ENCODE results near the gene TARBP2. TPM values are rescaled to one million over a fixed set of nuclear protein-coding genes. Genes with fewer than 3 reads are reported as not detected.
A peak's percentile ranks its signal among the peaks of the same experiment; 100 is the strongest.

The TARBP2 gene
- total RNA-seq = 10 to 100 TPM; 25.7 to 30.3 (median 27.2) TPM

GRCh38 chr12:53500776-53501614 is at the start of gene TARBP2:
TSS of gene TARBP2 (plus strand) at chr12:53501283. CDS start at chr12:53501409, 126 bp downstream.
- peak within 1 kb of the TSS; percentile 94 to 98 (median 96) for H3K27ac ChIP-seq
- DNase-seq = peak; percentile 97 to 100 (median 99)
- H3K9me3 ChIP-seq = no peaks in the 10 kb centered on the region
- H3K4me1 ChIP-seq = peaks cover 5 to 21% (median 12%) of the 10 kb centered on the region in 4 donors
- H3K4me3 ChIP-seq = peak within 1 kb of the TSS; percentile 63 to 86 (median 73)
- TF ChIP-seq POLR2A (IDR thresholded peaks at IDR 0.05) (peak; percentile 41 to 53), CTCF (IDR thresholded peaks at IDR 0.05) (peak in 2 of 6 experiments; percentile 12 to 18)
- no peaks in the 10 kb centered on the region for H3K27me3 ChIP-seq
- H3K36me3 ChIP-seq = peaks cover 0 to 13% (median 0%) of the 10 kb centered on the region in 3 donors

- H3K9me3 ChIP-seq = no peaks in the 10 kb centered on the region
- H3K27ac ChIP-seq = peak within 1 kb of the TSS; percentile 85 to 97 (median 96)
- H3K4me1 ChIP-seq = peaks cover 0 to 20% (median 5%) of the 10 kb centered on the region in 4 donors
- DNase-seq = peak; percentile 96 to 99 (median 98)
- peak within 1 kb of the TSS; percentile 69 to 82 (median 76) for H3K4me3 ChIP-seq
- H3K36me3 ChIP-seq = peaks cover 0 to 41% (median 0%) of the 10 kb centered on the region in 3 donors
- H3K27me3 ChIP-seq = no peaks in the 10 kb centered on the region
- peak; percentile 65 to 98 (median 96) for TF ChIP-seq CTCF (IDR thresholded peaks at IDR 0.05)
- TF ChIP-seq POLR2A (IDR thresholded peaks at IDR 0.05) = peak; percentile 63 to 81
Observed at GRCh38 chr12:53451661-53452158, 49.4 kb upstream of the TARBP2 start, which contains the start of gene PCBP2. TSS of gene PCBP2 (plus strand) at chr12:53452102. CDS start at chr12:53454801, 2,699 bp downstream.

DNA sequence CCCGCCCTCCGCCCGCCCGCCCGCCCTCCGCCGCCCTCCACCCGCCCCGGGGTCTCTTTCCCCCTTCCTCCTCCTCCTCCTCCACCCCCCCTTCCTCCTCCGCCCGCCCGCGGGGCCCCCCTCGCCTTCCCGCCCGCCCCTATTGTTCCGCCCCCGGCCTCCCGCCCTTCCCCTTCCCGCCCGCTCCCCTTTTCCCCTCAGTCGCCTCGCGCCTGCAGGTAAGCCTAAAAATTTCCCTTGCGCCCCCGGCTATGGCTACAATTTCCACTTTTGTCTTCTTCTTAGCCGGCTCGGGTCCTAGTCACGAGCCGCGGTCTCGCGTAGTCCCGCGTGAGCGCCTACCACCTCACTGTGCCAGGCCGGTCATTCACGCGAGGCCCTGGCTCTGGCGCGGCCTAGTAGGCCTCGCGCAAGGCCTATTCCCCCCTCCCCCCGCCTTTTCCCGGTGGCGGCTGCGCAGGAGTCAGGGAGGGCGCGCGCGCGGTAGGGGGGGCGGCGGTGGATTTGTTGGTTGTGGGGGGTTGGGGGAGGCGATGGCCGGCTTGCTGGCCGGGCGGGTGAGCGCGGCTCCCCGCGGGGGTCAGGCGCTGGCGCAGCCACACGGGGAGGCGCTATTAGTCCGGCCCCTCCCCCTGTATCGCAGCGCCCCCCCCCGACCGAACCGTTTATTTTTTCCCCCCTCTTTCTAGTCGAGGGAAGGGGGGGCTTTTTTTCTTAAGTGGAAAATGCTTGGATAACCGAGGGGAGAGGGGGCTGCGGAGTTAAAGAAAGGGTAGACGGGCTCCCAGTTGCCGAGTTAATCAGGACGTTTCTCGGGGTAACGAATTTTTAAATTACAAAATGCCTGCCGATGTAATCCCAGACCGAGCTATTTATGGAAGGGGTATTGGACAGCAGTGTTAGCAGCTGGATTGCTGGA is 48.7 kb upstream of the TARBP2 start:
- peak; percentile 78 to 90 (median 89) for DNase-seq
- H3K27ac ChIP-seq = peak overlapping the region; percentile 85 to 97 (median 96)
- peak overlapping the region; percentile 69 to 82 (median 76) for H3K4me3 ChIP-seq
- TF ChIP-seq CTCF (IDR thresholded peaks at IDR 0.05) (peak in 4 of 6 experiments; percentile 8 to 51 (median 22)), POLR2A (IDR thresholded peaks at IDR 0.05) (peak in 1 of 2 donors; percentile 5)
- no peaks in the 10 kb centered on the region for H3K9me3 ChIP-seq
- peaks cover 0 to 20% (median 5%) of the 10 kb centered on the region in 4 donors for H3K4me1 ChIP-seq
- peaks cover 0 to 41% (median 0%) of the 10 kb centered on the region in 3 donors for H3K36me3 ChIP-seq
- no peaks in the 10 kb centered on the region for H3K27me3 ChIP-seq

- TF ChIP-seq POLR2A (IDR thresholded peaks at IDR 0.05) = no peak
Observed at GRCh38 chr12:53453953-53454640, 47.0 kb upstream of the TARBP2 start.

DNA sequence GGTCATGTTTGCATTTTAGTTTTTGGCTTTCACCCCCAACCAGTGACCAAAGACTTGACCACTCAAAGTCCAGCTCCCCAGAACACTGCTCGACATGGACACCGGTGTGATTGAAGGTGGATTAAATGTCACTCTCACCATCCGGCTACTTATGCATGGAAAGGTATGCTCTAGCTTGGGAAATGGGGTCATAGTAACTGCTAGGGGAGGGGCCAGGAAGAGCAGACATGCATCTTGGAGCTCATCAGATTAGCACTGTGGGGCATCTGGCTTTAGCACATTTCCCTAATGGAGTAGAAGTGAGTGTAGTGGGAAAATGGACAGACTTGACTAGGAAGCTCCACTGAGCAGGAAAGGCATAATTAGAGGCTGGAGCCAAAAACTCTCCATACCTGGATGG is 46.4 kb upstream of the TARBP2 start:
- H3K4me3 ChIP-seq = no peak overlapping the region
- H3K27me3 ChIP-seq = no peaks in the 10 kb centered on the region
- no peaks in the 10 kb centered on the region for H3K9me3 ChIP-seq
- DNase-seq = no peak
- peaks cover 0 to 20% (median 5%) of the 10 kb centered on the region in 4 donors for H3K4me1 ChIP-seq
- no peak overlapping the region for H3K27ac ChIP-seq
- no peak for TF ChIP-seq POLR2A (IDR thresholded peaks at IDR 0.05)
- no peak for TF ChIP-seq CTCF (IDR thresholded peaks at IDR 0.05)
- peaks cover 0 to 56% (median 2%) of the 10 kb centered on the region in 3 donors for H3K36me3 ChIP-seq

More at GRCh38 chr12:53453953-53454640, 47.0 kb upstream of the TARBP2 start:
- no peaks in the 10 kb centered on the region for H3K9me3 ChIP-seq
- H3K4me1 ChIP-seq = peaks cover 0 to 20% (median 5%) of the 10 kb centered on the region in 4 donors
- no peaks in the 10 kb centered on the region for H3K27me3 ChIP-seq
- H3K27ac ChIP-seq = no peak overlapping the region
- peaks cover 0 to 50% (median 0%) of the 10 kb centered on the region in 3 donors for H3K36me3 ChIP-seq
- peak overlapping the region in 1 of 4 donors; percentile 76 for H3K4me3 ChIP-seq
- DNase-seq = no peak

All from Peyer's patch (tissue), 4 donors.